Erythroblast (primary cell): ENCODE data around the gene CDHR5.

Experiments
- GATA1 ChIP-seq: IDR thresholded peaks from 2 replicates; pipeline ENCODE4 v1.6.1; 2011; ENCODE audit warnings: low read depth, mild to moderate bottlenecking, control low read depth, low read length, moderate library complexity
- POLR2A ChIP-seq: IDR thresholded peaks from 2 replicates; pipeline ENCODE4 v1.6.1; 2011; ENCODE audit warnings: mild to moderate bottlenecking, low read length

DNA sequence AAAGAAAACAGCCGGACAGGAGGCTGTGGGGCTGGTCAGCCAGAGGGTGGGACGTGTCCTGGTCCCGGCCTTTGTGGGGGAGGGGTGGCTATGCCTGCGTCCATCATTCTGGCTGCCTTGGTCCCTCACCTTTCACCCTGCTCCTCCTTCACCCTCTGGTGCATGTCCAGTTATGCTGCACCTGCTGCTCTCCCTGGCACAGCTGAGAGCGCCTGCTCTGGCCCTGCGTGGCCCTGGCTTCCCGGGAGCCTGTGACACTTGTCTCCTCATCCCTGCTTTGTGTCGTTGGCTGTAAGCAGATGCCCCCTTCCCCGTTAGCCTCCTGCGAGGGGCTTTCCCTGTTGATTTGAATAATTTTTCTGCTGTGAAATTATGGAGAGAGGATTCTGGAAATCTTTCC, 31.8 kb downstream of the CDHR5 start:
- TF ChIP-seq POLR2A: no peak
- no peak for TF ChIP-seq GATA1
